ENCODE results near the gene EIF3I.
A peak's percentile ranks its signal among the peaks of the same experiment; 100 is the strongest.

The EIF3I gene

DNA sequence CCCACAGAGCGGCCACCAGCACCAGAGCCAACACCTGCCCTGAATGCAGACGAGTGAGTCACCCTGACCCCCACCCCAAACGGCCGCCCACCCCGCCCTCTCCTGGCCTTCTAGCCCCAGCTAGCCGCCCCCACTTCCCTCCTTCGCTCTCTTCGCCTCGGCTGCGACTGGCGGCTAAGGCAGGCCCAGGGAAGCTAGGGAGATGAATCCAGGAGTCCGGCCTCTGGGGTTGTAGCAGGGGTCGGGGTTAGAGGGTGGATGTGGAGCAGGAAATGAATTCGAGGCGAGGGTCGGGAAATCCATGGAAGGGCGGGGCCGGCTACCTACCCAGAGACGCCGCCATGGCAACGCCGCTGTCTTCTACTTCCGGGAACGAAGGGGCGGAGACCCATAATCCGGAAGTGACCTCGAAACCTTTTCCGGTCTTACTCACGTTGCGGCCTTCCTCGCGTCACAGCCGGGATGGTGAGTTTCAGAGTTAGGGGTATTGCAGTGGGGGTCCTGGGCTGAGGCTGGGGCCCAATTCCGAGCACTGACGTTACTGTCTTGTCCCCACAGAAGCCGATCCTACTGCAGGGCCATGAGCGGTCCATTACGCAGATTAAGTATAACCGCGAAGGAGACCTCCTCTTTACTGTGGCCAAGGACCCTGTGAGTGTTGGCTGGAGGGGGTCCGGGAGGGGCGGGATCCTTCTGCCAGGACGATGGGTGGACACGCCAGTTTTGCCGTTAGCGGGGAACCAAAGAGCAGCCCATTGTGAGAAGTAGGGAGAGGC lies at the start of gene EIF3I, which contains the start of gene TMEM234:
Gene EIF3I (plus strand): TSS at position 428 of the 776 bp plus-strand sequence. CDS start 35 bp downstream, at position 463.
Gene TMEM234 (minus strand): TSS at position 374 of the 776 bp plus-strand sequence. CDS start 31 bp downstream, at position 343.
- DNase-seq (ENCODE audit: low read depth): peak; percentile 89

DNA sequence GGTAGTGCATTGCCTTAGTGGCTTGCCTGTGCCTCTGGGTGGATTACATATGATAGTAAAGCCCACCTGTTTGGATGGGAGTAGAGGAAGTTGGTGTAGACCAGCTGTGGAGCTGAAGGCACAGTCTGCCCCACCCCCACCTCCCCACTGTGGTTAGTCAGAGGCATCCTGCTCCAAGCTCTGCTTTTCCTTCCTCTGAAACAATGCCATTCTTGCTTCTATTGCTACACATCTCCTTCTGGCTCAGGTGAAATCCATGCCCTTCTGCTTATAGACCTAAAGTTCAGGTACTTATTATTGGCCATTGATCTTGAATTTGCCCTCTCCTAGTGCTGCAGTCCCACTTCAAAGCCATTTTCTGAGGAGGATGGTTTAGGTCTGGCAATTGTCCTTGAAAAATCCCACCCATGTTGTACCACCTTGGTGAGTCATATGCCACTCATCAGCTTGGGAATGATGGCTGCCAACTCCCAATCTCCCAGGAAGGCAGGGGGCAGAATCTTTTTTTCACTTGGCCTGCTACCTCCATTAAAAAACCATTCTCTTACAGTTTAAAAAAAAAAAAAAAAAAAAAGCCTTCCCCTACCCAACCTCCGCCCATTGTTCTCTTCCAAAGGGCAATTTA lies 49.5 kb upstream of the EIF3I start:
- DNase-seq (ENCODE audit: low read depth): peak; percentile 45

- DNase-seq (ENCODE audit: low read depth): peak; percentile 34
These were observed 43.6 kb upstream of the EIF3I start for GRCh38 chr1:32178380-32179192.

DNA sequence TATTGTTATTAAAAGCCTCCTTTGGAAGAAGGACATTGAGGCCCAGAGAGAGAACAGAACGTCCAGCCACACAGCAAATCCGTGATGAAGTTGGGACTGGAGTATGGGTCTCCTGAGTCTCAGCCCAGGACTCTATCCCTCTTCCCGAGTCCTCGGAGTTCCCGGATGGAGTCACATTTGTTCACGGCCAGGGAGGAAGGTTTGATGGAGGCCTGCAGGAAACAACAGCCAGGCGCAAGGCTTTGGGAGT lies 43.1 kb upstream of the EIF3I start:
- DNase-seq (ENCODE audit: low read depth): no peak

- DNase-seq (ENCODE audit: low read depth): peak; percentile 87
These were observed 42.6 kb upstream of the EIF3I start, which contains the start of gene TXLNA for GRCh38 chr1:32179443-32180185. Gene TXLNA, plus strand, starts transcription at chr1:32179675. Its CDS starts 671 bp downstream, at chr1:32180346.

- peak; percentile 73 for DNase-seq (ENCODE audit: low read depth)
These were observed 41.8 kb upstream of the EIF3I start for GRCh38 chr1:32180186-32181060.

GRCh38 chr1:32181065-32181464 lies 41.1 kb upstream of the EIF3I start:
- DNase-seq (ENCODE audit: low read depth): no peak

DNA sequence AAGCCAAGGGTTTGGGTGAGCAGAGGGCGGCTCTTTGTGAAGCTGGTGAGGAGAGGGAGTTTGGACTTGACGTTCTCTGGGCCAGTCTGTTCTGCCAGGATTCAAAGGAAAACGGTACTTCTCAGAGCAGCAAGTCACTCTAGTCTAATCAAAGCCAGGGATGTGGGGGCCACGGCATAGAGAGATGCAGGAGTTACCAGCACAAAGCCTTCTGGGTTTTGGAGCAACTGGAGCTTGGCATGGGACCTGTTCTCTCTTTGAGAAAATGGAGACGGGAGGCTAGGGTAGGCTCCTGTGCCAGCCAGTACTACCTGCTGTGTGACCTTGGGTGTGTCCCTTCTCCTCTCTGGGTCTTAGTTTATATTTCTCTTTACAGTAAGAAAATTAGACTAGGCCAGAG lies 40.6 kb upstream of the EIF3I start:
- DNase-seq (ENCODE audit: low read depth): no peak

DNA sequence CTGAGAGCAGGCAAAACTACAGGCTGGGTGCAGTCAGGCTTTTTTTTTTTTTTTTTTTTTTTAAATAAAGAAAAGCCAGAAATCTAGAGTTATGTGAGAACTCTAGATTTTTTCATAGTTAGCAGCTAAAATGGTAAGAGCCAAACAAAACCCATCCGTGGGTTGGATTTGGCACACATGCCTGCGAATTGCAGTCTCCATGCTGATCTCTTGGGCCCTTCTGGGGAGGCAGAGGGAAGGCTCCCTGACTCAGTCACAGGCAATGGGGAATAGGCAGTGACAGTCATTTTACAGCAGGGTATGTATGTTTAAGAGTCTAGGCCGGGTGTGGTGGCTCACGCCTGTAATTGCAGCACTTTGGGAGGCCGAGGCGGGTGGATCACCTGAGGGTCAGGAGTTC lies 40.1 kb upstream of the EIF3I start:
- DNase-seq (ENCODE audit: low read depth): no peak

GRCh38 chr1:32184650-32185049 lies 37.6 kb upstream of the EIF3I start:
- no peak for DNase-seq (ENCODE audit: low read depth)

DNA sequence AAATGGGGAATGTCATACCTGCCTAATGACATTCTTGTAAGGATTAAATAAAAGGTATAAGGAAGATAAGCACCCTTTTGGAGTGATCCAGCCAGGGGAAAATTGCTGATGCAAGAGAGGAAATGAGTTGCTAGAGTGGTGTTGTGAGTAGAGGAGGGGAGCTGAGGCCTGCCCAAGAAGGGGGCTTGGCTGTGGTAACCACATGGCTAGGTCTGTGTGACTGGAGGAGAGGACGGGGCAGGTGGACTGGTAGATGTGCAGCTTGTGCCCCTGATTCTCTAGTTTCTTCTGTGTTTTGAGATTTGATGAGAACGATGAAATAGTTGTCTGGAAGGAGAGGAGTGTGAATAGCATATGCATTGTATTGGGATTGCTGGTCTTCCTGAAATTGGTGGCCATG lies 36.1 kb upstream of the EIF3I start:
- no peak for DNase-seq (ENCODE audit: low read depth)

GRCh38 chr1:32186491-32186890 lies 35.7 kb upstream of the EIF3I start:
- DNase-seq (ENCODE audit: low read depth): no peak

DNA sequence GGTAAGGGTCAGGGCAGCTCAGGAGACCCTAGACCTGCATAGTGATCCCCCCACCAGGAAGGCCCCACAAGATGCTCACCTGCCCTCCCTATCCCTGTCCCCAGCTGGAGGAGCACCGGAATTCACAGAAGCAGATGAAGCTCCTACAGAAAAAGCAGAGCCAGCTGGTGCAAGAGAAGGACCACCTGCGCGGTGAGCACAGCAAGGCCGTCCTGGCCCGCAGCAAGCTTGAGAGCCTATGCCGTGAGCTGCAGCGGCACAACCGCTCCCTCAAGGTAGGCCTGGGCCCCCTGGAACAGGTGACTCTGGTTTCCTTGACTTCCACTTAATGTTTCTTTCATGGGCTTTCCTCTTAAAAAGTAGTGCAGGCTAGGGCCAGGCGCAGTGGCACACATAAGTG lies 34.4 kb upstream of the EIF3I start:
- DNase-seq (ENCODE audit: low read depth): no peak

GRCh38 chr1:32192220-32192948 lies 29.8 kb upstream of the EIF3I start:
- no peak for DNase-seq (ENCODE audit: low read depth)

- DNase-seq (ENCODE audit: low read depth): no peak
These were observed 27.2 kb upstream of the EIF3I start for GRCh38 chr1:32194984-32195383.

DNA sequence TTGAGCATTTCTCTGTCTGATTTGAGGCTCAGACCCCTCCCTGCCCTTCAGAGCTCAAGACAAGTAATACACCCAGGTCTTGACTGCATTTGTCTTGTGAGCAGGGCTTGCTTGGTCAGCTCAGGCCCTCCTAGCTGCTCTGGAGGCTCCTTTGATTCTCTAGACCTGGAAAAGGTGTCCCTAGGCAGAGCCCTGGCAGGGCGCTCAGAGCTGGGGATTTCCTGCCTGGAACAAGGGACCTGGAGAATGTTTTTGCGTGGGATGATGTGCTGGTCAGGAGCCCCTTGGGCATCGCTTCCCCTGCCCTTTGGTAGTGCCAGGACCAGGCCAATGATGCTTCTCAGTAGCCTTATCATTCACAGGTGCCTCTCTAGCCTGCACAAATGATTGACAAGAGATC lies 26.7 kb upstream of the EIF3I start:
- DNase-seq (ENCODE audit: low read depth): no peak

DNA sequence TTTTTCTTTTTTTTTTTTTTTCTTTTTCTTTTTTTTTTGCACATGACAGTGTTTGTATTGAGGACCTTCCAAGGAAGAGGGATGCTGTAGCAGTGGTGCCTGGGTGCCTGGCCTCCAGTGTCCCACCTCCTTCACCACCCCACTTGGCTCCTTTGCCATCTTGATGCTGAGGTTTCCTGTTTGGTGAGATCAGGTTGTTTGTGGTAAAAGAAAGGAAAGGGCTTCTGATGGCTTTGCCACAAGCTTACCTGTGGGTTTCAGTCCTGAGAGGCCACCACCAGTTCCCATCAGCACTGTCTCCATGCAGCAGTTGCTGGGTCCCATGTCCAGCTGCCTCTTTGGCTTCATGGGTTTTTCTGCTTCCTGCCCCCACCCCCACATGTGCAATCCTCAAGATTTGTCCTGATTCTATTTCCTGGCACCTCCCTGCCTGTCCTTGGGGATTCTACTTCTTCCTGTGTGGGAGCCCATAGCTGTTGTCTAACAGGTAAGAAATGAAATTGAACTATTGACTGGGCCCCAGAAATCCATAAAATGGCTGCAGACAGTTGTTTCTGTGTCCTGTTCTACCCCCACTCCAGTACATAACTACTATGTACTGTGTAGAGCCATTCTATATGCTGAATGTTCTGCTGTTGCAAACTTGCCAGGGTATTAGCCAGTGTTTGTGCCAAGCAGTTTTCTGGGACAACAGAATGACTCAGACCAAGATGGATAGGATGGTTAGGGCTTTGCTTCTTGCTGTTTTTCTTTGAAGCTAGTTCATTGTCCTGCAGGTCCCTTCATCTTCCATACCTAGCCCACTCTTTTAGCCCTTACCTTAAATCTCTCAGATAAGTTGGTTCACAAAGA lies 26.0 kb upstream of the EIF3I start:
- peak; percentile 78 for DNase-seq (ENCODE audit: low read depth)

- no peak for DNase-seq (ENCODE audit: low read depth)
These were observed 25.1 kb upstream of the EIF3I start for GRCh38 chr1:32197074-32197473.

GRCh38 chr1:32197837-32198236 lies 24.4 kb upstream of the EIF3I start:
- no peak for DNase-seq (ENCODE audit: low read depth)
